Muscle layer of colon (tissue), 2 donors: ENCODE data around the gene TBC1D1.
"Not testable (repeated sequence)": the region's sequence is repeated elsewhere in the genome, so short reads cannot be mapped to it uniquely, and the experiment has no call there.

ENCODE experiments used
- H3K27ac ChIP-seq: one replicate; pipeline ENCODE4 v1.7.0; 2013; ENCODE audit warnings: low read depth, mild to moderate bottlenecking, low read length, moderate library complexity
- H3K27me3 ChIP-seq, 2 donors: one replicate each; pipeline ENCODE4 v1.7.0; 2013; ENCODE audit warnings: low read length in 2 of 2, mild to moderate bottlenecking in 2 of 2; ENCODE audit not compliant: insufficient read depth in 2 of 2, control insufficient read depth in 1 of 2
- H3K36me3 ChIP-seq: one replicate; pipeline ENCODE4 v1.7.0; 2013; ENCODE audit warnings: mild to moderate bottlenecking, low read length; ENCODE audit not compliant: insufficient read depth
- H3K4me1 ChIP-seq: one replicate; pipeline ENCODE4 v1.7.0; 2013; ENCODE audit warnings: mild to moderate bottlenecking, low read length; ENCODE audit not compliant: insufficient read depth
- H3K4me3 ChIP-seq, 2 donors: one replicate each; pipeline ENCODE4 v1.7.0; 2013; ENCODE audit warnings: low read length in 2 of 2, low read depth in 1 of 2, mild to moderate bottlenecking in 1 of 2, moderate library complexity in 1 of 2
- H3K9ac ChIP-seq: one replicate; pipeline ENCODE4 v1.7.0; 2013; ENCODE audit warnings: low read length
- H3K9me3 ChIP-seq: one replicate; pipeline ENCODE4 v1.7.0; 2013; ENCODE audit warnings: mild to moderate bottlenecking, low read length
- donor health status: abdominal sarcoma.
- donor health status: Adenocarcinoma of cecum.

TBC1D1 gene

GRCh38 chr4:37973441-37973840 is 82.6 kb downstream of the TBC1D1 start:
- peaks cover 15% of the 10 kb centered on the region for H3K4me1 ChIP-seq
- no peaks in the 10 kb centered on the region for H3K36me3 ChIP-seq
- H3K27me3 ChIP-seq, result no peaks in the 10 kb centered on the region
- no peak overlapping the region for H3K27ac ChIP-seq
- no peaks in the 10 kb centered on the region for H3K9me3 ChIP-seq
- no peak overlapping the region for H3K4me3 ChIP-seq
- H3K9ac ChIP-seq, result no peak overlapping the region

- not testable (repeated sequence) for H3K27me3 ChIP-seq, H3K36me3 ChIP-seq, H3K27ac ChIP-seq, H3K9me3 ChIP-seq, H3K9ac ChIP-seq, H3K4me3 ChIP-seq
- peaks cover 22% of the 10 kb centered on the region for H3K4me1 ChIP-seq
These were observed 84.5 kb downstream of the TBC1D1 start for GRCh38 chr4:37975321-37975822.

- no peaks in the 10 kb centered on the region for H3K36me3 ChIP-seq
- H3K4me3 ChIP-seq, result peak overlapping the region in 1 of 2 donors; percentile 47
- peak overlapping the region; percentile 92 for H3K27ac ChIP-seq
- H3K9me3 ChIP-seq, result no peaks in the 10 kb centered on the region
- H3K9ac ChIP-seq, result no peak overlapping the region
- no peaks in the 10 kb centered on the region for H3K27me3 ChIP-seq
- H3K4me1 ChIP-seq, result peaks cover 24% of the 10 kb centered on the region
These were observed 85.6 kb downstream of the TBC1D1 start for GRCh38 chr4:37976507-37976906.

- no peak overlapping the region for H3K9ac ChIP-seq
- peaks cover 29% of the 10 kb centered on the region for H3K4me1 ChIP-seq
- H3K27ac ChIP-seq, result peak overlapping the region; percentile 92
- no peaks in the 10 kb centered on the region for H3K9me3 ChIP-seq
- H3K36me3 ChIP-seq, result no peaks in the 10 kb centered on the region
- peak overlapping the region; percentile 47 to 83 for H3K4me3 ChIP-seq
- H3K27me3 ChIP-seq, result no peaks in the 10 kb centered on the region
These were observed 86.1 kb downstream of the TBC1D1 start for GRCh38 chr4:37976991-37977470.

- Histone ChIP-seq H3K4me3 (peak overlapping the region; percentile 58 to 83), H3K27ac (peak overlapping the region; percentile 90)
These were observed 86.8 kb downstream of the TBC1D1 start for GRCh38 chr4:37977471-37978247.

GRCh38 chr4:37978248-37978924 is 87.5 kb downstream of the TBC1D1 start:
- peak overlapping the region; percentile 55 for H3K9ac ChIP-seq
- H3K9me3 ChIP-seq, result no peaks in the 10 kb centered on the region

More at GRCh38 chr4:37977471-37978247, 86.8 kb downstream of the TBC1D1 start:
- Histone ChIP-seq H3K27me3 (no peaks in the 10 kb centered on the region), H3K9ac (peak overlapping the region; percentile 55), H3K4me1 (peaks cover 36% of the 10 kb centered on the region), H3K9me3 (no peaks in the 10 kb centered on the region), H3K36me3 (no peaks in the 10 kb centered on the region)

GRCh38 chr4:37980246-37980645 is 89.4 kb downstream of the TBC1D1 start:
- no peaks in the 10 kb centered on the region for H3K36me3 ChIP-seq
- no peak overlapping the region for H3K4me3 ChIP-seq
- no peak overlapping the region for H3K9ac ChIP-seq
- H3K4me1 ChIP-seq, result peaks cover 47% of the 10 kb centered on the region
- no peak overlapping the region for H3K27ac ChIP-seq
- H3K27me3 ChIP-seq, result no peaks in the 10 kb centered on the region
- H3K9me3 ChIP-seq, result no peaks in the 10 kb centered on the region

More at GRCh38 chr4:37978248-37978924, 87.5 kb downstream of the TBC1D1 start:
- Histone ChIP-seq H3K36me3 (no peaks in the 10 kb centered on the region), H3K4me1 (peaks cover 41% of the 10 kb centered on the region), H3K27me3 (no peaks in the 10 kb centered on the region), H3K27ac (peak overlapping the region; percentile 90), H3K4me3 (peak overlapping the region; percentile 58 to 83)

GRCh38 chr4:37981425-37981824 is 90.5 kb downstream of the TBC1D1 start:
- Histone ChIP-seq H3K4me1 (peaks cover 56% of the 10 kb centered on the region), H3K36me3 (no peaks in the 10 kb centered on the region), H3K9me3 (no peaks in the 10 kb centered on the region), H3K9ac (no peak overlapping the region), H3K4me3 (no peak overlapping the region), H3K27me3 (no peaks in the 10 kb centered on the region), H3K27ac (peak overlapping the region; percentile 60)

GRCh38 chr4:37981844-37982720 is 91.2 kb downstream of the TBC1D1 start:
- peak overlapping the region; percentile 60 for H3K27ac ChIP-seq
- H3K27me3 ChIP-seq, result no peaks in the 10 kb centered on the region
- no peak overlapping the region for H3K4me3 ChIP-seq
- H3K36me3 ChIP-seq, result no peaks in the 10 kb centered on the region
- H3K9ac ChIP-seq, result peak overlapping the region; percentile 9
- H3K4me1 ChIP-seq, result peaks cover 56% of the 10 kb centered on the region
- H3K9me3 ChIP-seq, result no peaks in the 10 kb centered on the region

- Histone ChIP-seq H3K4me1 (peaks cover 61% of the 10 kb centered on the region), H3K27me3 (no peaks in the 10 kb centered on the region), H3K9ac (peak overlapping the region; percentile 9), H3K9me3 (no peaks in the 10 kb centered on the region), H3K4me3 (no peak overlapping the region), H3K36me3 (no peaks in the 10 kb centered on the region), H3K27ac (peak overlapping the region; percentile 60)
These were observed 91.9 kb downstream of the TBC1D1 start for GRCh38 chr4:37982736-37983135.

- Histone ChIP-seq H3K4me3 (no peak overlapping the region), H3K9me3 (no peaks in the 10 kb centered on the region), H3K36me3 (no peaks in the 10 kb centered on the region), H3K27me3 (no peaks in the 10 kb centered on the region), H3K4me1 (peaks cover 72% of the 10 kb centered on the region), H3K9ac (no peak overlapping the region), H3K27ac (no peak overlapping the region)
These were observed 93.1 kb downstream of the TBC1D1 start for GRCh38 chr4:37983951-37984350.
